ENCODE measurements around the gene SURF6. TPM values are rescaled to one million over a fixed set of nuclear protein-coding genes. Genes with fewer than 3 reads are reported as not detected.
A peak's percentile ranks its signal among the peaks of the same experiment; 100 is the strongest.
"Not testable (repeated sequence)": the region's sequence is repeated elsewhere in the genome, so short reads cannot be mapped to it uniquely, and the experiment has no call there.

The SURF6 gene
- total RNA-seq, 1 experiment from 2014 or later: 12.8 TPM

DNA sequence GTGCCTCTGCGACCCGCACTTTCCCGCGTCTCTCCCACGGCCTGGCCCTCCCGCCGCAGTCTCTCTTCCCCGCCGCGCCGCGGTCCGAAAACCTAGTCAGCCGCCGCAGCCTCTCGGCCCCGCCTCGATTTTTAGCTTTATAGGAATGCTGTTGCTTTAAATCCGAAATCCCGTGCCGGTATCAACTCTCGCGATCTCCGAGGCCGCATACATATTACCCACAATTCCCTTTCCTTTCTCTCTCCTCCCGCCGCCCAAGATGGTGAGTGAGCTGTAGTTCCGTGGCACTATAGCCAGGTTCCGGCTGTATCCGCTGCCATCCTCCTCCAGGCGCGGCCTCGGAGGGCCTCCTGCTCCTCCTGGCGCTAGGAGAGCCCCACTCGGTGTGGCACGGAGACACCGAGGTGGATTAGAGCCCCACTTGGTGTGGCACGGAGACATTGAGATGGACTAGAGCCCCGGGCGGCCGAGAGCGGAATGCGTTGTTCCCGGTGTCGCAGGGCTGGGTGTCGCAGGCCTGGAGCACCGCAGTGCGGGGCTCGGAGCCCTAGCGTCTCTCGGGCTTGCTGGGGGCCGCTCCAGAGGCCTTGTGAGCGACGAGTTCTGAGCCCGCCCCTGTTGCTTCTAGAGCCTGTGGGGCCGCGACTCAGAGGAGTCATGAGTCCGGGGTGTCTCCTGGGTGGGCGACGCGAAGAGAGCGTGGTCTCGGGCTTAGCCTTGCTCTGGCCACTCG lies 12.2 kb upstream of the SURF6 start, which contains the start of the genes MED22 and RPL7A:
Gene MED22 (minus strand): TSS at position 147 of the 733 bp plus-strand sequence. CDS start 1,469 bp downstream, outside the sequence.
Gene RPL7A (plus strand): TSS at position 234 of the 733 bp plus-strand sequence. CDS start 26 bp downstream, at position 260.
- peak; percentile 96 for DNase-seq (ENCODE audit: low read depth)

DNA sequence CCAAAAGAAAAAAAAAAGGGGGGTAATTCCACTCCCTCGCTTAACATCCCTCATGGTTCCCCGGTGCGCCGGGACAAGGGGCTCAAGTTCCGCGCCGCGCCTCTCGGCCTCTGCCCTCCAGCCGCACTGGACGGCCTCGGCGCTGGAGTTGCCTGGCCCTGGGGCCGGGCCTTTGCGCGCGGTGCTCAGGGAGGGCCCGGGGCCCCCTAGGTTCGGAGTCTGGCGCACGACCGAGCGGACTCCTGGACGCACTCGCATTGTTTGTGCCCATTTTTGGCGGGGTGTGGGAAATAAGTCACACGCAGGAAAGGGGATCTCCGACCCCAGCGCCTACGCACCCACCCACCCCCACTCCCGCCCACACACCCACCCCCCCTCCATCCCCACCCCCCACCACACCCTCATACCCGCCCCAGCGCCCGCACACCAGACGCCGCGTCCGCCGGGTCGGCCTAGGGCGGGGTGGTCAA lies 11.6 kb upstream of the SURF6 start:
- DNase-seq (ENCODE audit: low read depth): peak; percentile 49

DNA sequence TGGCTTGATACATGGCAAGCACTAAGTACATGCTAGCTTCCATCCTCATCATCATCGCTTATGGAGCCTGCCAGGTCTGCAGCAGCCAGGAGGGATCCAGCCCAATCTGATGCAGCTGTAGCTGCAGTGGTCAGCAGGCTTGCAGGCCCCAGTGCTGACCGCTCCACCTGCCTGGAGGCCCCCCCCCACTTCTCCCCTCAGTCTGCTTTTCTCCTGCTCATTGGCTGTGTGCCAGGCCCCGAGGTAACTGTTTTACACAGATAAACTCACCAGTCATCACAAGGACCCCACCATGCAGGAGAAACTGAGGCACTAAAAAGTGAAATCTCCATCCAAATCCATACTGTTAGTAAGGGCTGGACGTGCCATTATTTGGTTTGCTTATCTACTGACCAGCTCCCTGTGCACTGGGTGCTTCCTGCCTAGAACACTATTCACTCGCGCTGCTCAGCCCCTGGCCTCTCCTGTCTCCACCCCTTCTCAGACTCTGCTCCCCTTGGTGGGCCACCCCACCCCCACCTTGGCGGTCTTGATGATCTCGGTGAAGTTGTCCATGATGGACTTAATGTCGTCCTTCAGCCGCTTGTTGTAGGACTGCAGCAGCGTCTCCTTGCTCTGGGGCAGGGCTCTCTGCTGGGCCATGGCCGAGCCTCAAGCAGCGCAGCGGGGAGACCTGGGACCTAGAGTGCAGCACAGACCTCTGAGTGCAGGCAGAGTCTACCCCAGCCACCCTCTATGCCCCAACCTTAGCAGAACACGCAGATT lies 10.2 kb upstream of the SURF6 start:
- DNase-seq (ENCODE audit: low read depth): no peak

DNA sequence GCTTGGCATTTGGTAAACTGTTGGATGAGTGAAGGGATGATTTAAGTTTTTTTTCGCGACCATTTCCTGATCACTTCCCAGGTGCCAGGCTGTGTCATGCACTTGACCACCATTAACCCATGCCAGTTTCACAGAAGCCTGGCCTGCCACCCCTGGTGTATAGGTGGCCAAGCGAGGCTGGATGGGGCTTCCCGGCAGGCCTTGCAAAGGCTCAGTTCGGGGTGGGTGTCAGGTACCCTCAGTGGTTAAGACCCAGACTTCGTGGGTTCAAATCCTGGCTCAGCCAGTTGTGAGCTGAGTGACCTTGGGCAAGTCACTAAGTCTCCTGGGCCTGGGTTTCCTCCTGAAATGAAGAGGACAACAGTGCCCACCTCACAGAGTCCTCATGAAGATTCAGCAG lies 9.6 kb upstream of the SURF6 start:
- no peak for DNase-seq (ENCODE audit: low read depth)

DNA sequence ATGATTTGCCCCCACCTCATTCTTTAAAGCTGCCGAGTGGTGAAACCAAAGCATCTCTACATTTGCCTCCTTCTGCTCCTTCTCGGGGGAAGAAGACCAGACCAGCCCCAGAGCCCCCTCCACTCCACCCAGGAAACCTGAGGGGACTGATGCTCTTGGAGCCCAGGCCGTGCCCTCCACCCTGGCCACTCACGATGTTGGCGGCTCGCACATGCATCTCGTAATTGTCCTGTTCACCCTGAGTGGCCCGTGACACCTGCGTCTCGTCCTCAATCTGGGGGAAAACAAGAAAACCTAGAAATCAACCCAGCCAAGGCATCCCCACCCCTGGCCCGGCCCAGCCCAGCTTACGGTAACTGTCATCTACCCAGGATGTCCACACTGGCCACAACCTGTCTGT lies 9.0 kb upstream of the SURF6 start:
- DNase-seq (ENCODE audit: low read depth): no peak

DNA sequence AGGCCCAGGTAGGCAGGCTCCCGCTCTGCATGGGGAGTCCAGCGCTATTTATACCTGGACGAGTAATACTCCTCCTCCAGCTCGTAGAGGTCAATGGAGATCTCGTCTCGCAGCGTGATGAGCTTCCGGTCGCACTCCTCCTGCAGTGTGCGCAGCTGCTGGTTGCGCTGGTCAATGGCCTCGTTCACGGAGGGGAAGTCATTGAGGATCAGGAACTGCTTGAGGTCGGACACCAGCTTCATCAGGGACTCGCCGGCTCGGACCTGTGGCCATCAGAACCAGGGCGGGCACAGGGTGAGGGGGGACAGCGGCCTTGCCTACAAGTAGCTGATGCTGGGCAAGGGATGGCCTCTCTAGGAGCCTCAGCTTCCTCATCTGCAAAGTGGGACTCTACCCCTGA lies 8.1 kb upstream of the SURF6 start:
- no peak for DNase-seq (ENCODE audit: low read depth)

DNA sequence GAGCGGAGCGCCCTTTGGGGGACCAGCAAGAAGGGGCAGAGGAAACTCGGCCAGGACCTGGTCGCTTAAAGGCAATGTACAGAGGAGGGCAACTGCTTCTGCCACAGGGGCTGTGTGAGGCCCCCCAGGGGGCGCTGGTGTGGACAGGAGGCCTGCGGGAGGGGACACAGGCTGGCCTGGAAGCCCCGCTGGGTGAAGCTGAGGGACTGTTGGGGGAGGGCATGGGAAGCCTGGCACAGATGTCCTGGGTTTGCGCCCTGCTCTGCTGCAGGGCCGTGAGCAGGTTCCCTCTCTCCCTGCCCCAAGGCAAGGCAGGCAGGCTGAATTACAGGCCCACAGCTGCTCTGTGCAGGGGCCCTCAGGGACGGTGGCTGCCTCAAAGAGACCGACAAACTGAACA lies 6.6 kb upstream of the SURF6 start:
- no peak for DNase-seq (ENCODE audit: low read depth)

DNA sequence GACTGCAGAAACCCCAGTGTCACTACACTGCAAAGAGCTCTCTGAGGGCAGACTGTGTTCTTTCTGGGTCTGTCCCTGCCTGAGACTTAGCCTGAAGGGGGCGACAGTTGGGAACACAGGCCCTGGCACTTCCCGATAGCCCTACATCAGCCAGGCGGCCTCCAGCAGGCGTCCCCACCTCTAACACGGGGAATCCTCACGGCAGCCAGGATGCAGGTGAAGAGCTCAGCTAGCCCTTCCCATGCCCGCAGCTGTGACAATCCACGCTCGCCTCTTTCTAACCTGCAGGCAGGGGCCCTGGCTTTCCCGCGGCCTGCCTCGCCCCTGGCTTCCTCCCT lies 6.0 kb upstream of the SURF6 start:
- no peak for DNase-seq (ENCODE audit: low read depth)

DNA sequence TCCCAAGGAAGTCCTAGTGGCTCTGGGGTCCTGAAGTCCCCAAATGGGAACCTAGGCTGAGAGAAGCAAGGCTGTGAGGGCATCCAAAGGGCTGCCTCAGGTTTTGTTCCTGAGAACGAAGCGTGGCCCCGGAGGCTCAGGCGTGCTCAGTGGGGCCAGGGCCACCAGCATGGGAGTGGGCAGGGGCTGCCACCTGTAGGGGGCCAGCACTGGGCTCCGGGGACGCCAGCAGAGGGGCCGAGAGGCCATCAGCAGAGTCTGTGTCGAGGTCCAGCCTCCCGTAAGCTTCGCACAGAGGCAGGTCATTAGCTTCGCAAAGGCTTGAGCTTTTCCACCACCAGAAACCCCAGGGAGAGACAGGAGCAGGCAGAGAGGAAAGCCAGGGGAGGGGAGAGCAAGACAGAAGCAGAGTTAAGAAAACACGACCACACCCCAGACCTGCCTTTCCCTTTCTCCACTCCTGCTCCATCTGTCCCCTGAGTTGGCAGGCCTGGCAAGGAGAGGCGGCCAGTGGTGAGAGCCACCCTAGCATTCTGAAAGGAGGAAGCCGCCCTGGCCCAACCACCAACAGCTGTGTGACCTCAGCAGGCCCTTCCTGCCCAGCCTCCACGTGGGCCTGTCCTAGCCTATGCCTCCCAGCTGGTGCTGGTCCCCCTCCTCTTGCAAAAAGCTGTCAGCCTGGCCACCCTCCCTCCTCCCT lies 5.5 kb upstream of the SURF6 start:
- no peak for DNase-seq (ENCODE audit: low read depth)

DNA sequence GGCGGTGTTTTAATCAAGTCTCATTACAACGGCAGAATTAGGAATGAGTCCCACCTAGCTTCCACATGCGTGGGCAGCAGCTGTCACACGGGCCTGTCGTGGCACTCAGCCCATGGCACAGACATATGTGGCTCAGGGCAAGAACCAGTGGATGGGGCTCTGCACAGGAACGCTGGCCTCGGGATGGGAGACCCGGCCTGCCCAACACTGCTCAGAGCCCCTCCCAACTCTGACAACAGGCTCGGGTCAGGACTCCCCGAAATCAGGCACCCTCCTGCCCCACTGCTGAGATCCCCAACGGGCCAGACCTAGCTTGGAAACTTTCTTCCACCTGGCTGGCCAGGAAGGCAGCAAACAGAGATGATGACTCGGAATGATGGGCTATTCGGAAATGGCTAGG lies 4.9 kb upstream of the SURF6 start:
- DNase-seq (ENCODE audit: low read depth): no peak

DNA sequence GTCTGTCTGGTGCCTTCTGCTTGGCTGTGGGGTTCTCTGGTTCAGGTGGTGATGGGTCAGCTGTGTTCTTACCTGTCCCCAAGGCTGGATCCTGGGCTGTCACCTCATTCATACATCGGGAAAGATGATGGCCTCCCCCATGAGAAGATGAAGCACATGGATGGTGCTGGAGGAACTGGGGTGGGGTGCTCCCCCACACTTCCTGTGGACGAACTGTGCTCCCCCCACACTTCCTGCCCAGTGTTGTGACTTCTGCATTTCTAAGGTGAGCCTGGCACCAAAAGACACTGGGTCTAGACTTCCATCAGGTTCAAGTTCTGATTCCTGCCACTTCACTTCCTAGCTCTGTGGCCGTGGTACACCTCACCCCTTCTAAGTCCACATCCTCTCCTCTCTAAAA lies 4.3 kb upstream of the SURF6 start:
- no peak for DNase-seq (ENCODE audit: low read depth)

DNA sequence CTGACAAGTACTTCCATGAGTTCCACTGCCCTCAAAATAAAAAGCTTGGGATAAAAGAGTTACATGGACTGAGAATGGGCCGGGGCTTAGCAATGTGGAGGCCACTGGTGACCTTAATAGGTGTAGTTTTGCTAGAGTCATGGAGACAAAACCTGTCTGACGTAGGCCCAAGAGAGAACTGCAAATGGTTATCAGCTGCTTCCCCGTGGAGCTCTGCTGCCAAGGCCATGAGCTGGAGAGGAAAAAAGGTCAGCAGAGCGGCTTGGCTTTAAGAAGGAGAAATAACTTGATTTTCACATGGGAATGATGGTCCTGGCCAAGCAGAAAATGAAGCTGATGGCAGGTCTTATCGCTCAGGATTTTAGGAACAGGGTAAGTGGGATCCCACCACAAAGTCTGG lies 3.7 kb upstream of the SURF6 start:
- DNase-seq (ENCODE audit: low read depth): no peak

DNA sequence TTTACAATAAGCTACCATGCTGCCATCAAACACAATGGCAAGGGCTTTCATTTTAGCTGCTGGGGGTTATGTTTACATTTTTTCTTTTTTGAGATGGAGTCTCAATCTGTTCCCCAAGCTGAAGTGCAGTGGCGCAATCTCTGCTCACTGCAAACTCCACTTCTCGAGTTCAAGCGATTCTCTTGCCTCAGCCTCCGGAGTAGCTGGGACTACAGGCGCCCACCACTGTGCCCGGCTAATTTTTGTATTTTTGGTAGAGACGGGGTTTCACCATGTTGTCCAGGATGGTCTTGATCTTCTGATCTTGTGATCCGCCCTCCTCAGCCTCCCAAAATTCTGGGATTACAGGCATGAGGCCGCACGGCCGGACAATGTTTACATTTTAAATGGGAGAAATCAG lies 1.1 kb downstream of the SURF6 start:
- DNase-seq (ENCODE audit: low read depth): not testable (repeated sequence)

DNA sequence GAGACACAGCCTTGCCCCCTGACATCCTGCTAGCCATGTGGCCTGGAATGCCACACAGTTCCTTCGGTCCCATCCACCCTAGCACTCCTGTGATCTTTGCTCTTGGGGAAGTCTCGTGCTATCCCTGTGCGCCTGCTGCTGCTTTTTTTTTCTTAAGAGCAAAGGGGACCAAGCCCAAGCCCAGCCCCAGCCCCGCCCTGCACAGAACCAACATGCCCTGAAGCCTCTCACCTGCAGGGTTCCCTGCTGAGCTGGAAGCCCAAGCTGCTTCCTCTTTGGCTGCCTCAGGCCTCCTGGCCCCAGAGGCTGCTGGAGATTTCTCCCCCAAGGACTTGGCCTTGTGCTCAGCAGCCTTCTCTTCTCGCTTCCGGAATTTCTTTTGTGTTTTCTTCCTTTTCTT lies 1.8 kb downstream of the SURF6 start:
- DNase-seq (ENCODE audit: low read depth): no peak

DNA sequence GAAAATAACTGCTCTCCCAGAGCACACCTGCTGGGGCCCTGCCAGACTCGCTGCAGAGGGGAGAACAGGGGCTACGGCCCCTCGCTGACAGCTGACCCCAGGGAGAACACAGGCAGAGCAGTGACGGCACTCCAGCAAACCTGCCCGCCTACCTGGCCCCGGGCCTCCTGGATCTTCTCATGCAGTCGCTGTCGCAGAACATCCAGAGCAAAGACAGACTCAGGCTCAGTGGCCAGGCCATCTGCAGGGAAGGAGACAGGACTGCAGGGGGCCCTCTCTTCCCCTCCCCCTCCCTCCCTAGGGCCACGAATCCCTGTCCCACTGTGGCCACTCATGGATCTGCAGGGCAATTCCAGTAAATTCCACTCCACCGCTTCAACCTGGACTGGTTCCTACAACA lies 2.4 kb downstream of the SURF6 start:
- no peak for DNase-seq (ENCODE audit: low read depth)

DNA sequence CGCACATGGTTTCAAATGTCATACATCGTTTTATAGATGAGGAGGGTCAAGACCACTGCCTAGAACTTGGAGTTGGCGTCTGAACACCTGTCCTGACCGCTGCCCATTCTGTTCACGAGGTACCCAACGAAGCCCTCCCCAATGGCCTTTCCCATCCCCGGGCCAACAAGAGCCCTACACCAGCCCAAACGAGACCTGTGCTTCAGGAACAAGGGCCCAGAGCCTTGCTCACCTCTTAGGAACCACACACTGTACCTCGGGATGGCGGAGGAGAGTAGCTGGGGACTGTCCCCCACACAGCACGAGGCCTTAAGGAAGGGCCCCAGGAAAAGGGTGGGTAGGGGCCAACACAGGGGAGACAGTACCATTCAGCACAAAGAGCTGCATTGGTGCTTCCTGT lies 3.0 kb downstream of the SURF6 start:
- no peak for DNase-seq (ENCODE audit: low read depth)

DNA sequence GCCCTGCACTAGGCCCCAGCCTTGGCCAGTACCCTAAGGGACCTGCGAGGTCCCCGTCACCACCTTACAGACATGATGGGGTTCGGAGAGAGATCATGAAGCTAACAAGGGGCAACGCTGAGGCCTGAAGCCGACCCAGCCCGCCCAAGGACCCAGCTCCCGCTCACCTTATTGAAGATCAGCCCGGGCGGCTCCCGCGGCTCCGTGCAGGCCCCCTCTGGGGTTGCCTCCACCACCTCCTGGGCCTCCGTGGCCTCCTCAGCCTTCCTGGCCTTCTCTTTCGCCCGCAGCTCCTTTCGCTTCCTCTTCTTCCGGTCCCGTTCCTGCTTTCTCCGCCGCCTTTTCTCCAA lies 3.6 kb downstream of the SURF6 start:
- no peak for DNase-seq (ENCODE audit: low read depth)

DNA sequence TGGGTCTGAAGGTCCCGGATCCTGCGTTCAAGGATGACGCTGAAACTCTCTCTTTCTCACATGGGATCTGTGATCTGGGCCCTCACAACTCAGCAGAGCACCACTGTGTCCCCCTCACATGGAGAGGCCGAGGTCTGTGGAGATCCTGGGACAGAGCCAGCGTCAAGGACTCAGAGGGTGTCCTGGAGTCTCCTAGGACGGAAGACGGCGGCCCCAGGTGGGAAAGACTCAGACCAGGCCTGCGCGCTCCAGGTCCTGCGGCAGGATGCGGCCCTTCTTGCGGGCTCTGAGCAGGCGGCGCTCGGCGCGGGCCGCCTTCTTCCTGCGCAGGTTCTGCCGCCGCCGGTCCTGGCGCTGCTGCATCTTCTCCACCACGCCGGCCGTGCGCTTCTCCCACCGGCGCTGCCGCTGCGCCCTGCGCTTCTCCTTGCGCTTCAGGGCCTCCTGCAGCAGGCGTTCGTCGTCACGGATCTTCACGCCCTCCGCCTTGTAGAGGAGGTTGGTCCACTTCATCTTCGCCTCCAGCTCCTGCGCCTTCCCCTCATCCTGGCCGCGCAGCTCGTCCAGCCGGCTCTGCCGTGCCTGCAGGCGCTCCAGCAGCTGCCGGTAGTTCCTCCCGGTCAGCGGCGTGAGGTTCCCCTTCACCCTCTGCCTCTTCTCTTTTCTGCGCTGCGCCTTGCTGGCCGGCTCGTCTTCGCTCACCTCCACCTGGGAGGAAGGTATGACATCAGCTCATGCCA lies 4.2 kb downstream of the SURF6 start:
- no peak for DNase-seq (ENCODE audit: low read depth)

DNA sequence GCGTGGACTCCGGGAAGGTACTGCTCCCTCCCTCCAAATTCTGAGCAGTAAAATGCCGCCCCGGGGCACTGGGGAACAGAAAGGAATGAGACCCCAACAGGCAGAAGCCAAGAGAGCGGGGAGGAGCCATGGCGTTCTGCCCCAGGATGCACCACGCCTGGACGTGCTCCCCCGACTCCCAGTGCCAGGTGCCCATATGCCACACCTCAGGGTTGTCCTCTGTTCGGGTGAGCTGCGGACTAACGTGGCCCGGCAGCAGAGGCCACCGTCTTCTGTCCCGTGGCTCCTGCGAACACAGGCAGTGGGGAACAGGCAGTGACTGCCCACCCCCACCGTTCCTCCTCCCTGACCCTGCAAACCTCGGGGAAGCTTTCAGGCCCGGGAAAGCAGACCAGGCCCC lies 4.8 kb downstream of the SURF6 start:
- DNase-seq (ENCODE audit: low read depth): no peak

DNA sequence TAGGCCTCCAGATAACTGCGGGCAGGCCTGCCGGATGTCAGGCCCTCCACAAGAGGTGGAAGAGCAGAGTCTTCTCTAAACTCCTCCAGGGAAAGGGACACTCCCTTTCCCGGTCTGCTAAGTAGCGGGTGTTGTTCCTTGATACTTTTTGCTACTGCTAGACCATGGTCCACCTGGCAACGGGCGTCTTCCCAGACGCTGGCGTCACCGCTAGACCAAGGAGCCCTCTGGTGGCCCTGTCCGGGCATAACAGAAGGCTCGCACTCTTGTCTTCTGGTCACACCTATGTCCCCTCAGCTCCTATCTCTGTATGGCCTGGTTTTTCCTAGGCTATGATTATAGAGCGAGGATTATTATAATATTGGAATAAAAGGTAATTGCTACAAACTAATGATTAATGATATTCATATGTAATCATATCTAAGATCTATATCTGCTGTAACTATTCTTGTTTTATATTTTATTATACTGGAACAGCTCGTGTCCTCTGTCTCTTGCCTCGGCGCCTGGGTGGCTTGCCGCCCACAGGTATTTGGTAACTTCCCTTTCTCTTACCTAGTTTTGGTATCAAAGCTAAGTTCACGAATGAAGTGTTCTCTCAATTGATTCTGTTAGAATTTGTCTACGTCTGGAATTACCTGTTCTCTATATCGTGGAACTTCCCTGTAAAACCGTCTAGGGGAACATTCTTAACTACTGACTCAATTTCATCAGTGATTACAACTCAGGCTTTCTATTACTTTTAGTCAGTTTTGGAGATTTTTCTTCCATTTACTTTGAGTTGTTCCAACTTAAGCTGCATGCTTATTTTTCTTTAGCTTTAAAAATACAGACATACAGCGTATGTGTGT lies 6.5 kb downstream of the SURF6 start:
- DNase-seq (ENCODE audit: low read depth): peak; percentile 29

DNA sequence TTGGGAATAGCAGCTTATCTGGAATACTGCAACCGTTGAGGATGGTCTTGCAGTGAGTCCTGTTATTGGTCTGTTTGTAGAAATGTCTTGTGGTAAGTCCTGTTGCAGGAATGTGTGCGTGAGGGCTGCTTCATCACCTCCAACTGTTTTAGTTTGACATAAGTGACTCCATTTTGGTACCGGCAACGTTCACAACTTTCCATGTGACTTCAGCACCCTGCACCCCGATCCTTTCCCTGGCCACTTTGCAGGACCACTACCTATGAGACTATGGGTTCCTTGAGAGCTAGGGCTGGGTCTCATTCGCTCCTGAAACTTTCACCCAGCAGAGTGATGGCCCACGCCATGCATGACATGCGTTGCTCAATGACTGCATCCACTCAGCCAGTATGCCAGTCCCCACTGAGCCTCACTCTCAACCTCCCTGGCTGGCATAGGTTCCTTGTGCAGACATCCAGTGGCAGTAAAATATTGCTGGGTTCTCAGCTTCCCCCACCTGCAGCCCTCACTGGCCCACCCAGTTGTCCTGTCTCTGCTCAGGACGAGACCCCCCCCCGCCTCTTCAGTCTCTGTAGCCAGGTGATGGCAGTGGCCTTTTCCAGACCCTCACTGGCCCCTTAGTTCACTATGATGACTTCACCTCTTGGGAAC lies 8.0 kb downstream of the SURF6 start:
- DNase-seq (ENCODE audit: low read depth): no peak

All from M059J (cell line).